H9 (cell line): ENCODE results near the gene CISD3. TPM values are rescaled to one million over a fixed set of nuclear protein-coding genes. Genes with fewer than 3 reads are reported as not detected.
A peak's percentile ranks its signal among the peaks of the same experiment; 100 is the strongest.

Experiments
- DNase-seq: peaks from one replicate; pipeline ENCODE4 v3.0.0-alpha.2; 2017
- H2AFZ ChIP-seq: one replicate; pipeline ENCODE4 v1.6.1; 2013; ENCODE audit warnings: mild to moderate bottlenecking, low read length, control low read depth, moderate library complexity
- H2AK5ac ChIP-seq: 2 replicates; pipeline ENCODE4 v1.6.1; 2013; ENCODE audit warnings: low read length, control low read depth, mixed read lengths; ENCODE audit not compliant: insufficient read length
- H2BK120ac ChIP-seq: one replicate; pipeline ENCODE4 v1.6.1; 2013; ENCODE audit warnings: low read depth, mild to moderate bottlenecking, low read length, control low read depth, inconsistent platforms; ENCODE audit not compliant: poor library complexity, severe bottlenecking
- H2BK12ac ChIP-seq: 2 replicates; pipeline ENCODE4 v1.6.1; 2013; ENCODE audit warnings: low read length, control low read depth, mixed read lengths, low read depth; ENCODE audit not compliant: insufficient read length
- H2BK15ac ChIP-seq: 2 replicates; pipeline ENCODE4 v1.6.1; 2013; ENCODE audit warnings: low read depth, low read length, control low read depth
- H2BK20ac ChIP-seq: one replicate; pipeline ENCODE4 v1.6.1; 2013; ENCODE audit warnings: low read depth, mild to moderate bottlenecking, low read length, control low read depth, inconsistent platforms; ENCODE audit not compliant: poor library complexity, severe bottlenecking
- H2BK5ac ChIP-seq: 2 replicates; pipeline ENCODE4 v1.6.1; 2013; ENCODE audit warnings: low read length, control low read depth, mixed read lengths; ENCODE audit not compliant: insufficient read length
- H3K14ac ChIP-seq: 2 replicates; pipeline ENCODE4 v1.6.1; 2013; ENCODE audit warnings: low read length, control low read depth; ENCODE audit not compliant: insufficient read depth
- H3K18ac ChIP-seq: 2 replicates; pipeline ENCODE4 v1.6.1; 2013; ENCODE audit warnings: low read depth, mild to moderate bottlenecking, mixed read lengths, low read length, control low read depth; ENCODE audit not compliant: insufficient read length
- H3K23ac ChIP-seq: 2 replicates; pipeline ENCODE4 v1.6.1; 2013; ENCODE audit warnings: low read length, control low read depth, mixed read lengths, low read depth; ENCODE audit not compliant: insufficient read length
- H3K23me2 ChIP-seq: 2 replicates; pipeline ENCODE4 v1.6.1; 2013; ENCODE audit warnings: low read depth, mild to moderate bottlenecking, mixed read lengths, low read length, control low read depth; ENCODE audit not compliant: insufficient read length, poor library complexity, severe bottlenecking
- H3K27ac ChIP-seq: 2 replicates; pipeline ENCODE4 v1.5.1; 2013; ENCODE audit warnings: low read length, control low read depth, mixed read lengths, low read depth; ENCODE audit not compliant: insufficient read length
- H3K27me3 ChIP-seq: 2 replicates; pipeline ENCODE4 v1.6.1; 2013; ENCODE audit warnings: low read length, control low read depth, inconsistent platforms; ENCODE audit not compliant: insufficient read depth
- H3K4ac ChIP-seq: 2 replicates; pipeline ENCODE4 v1.6.1; 2013; ENCODE audit warnings: low read depth, mild to moderate bottlenecking, control low read depth, inconsistent platforms, low read length, moderate library complexity
- H3K4me1 ChIP-seq: 2 replicates; pipeline ENCODE4 v1.6.1; 2013; ENCODE audit warnings: low read length, control low read depth, inconsistent platforms; ENCODE audit not compliant: insufficient read depth
- H3K4me2 ChIP-seq: 2 replicates; pipeline ENCODE4 v1.6.1; 2013; ENCODE audit warnings: low read length, control low read depth, mixed read lengths; ENCODE audit not compliant: insufficient read length, insufficient read depth
- H3K56ac ChIP-seq: 2 replicates; pipeline ENCODE4 v1.6.1; 2013; ENCODE audit warnings: low read depth, mild to moderate bottlenecking, mixed read lengths, low read length, control low read depth; ENCODE audit not compliant: insufficient read length
- H3K79me1 ChIP-seq: 2 replicates; pipeline ENCODE4 v1.6.1; 2013; ENCODE audit warnings: low read depth, mild to moderate bottlenecking, moderate library complexity, low read length, control low read depth, inconsistent platforms; ENCODE audit not compliant: insufficient read depth, poor library complexity, severe bottlenecking
- H3K79me2 ChIP-seq: 2 replicates; pipeline ENCODE4 v1.6.1; 2013; ENCODE audit warnings: low read length, control low read depth, inconsistent platforms; ENCODE audit not compliant: insufficient read depth
- H3K9ac ChIP-seq: 2 replicates; pipeline ENCODE4 v1.6.1; 2013; ENCODE audit warnings: low read length, control low read depth, mixed read lengths; ENCODE audit not compliant: insufficient read length; ENCODE audit errors: extremely low read depth
- H3K9me3 ChIP-seq: one replicate; pipeline ENCODE4 v1.6.1; 2013; ENCODE audit warnings: low read depth, low read length, inconsistent platforms; ENCODE audit not compliant: control insufficient read depth
- H3T11ph ChIP-seq: one replicate; pipeline ENCODE4 v1.6.1; 2013; ENCODE audit warnings: mild to moderate bottlenecking, low read length, control low read depth, inconsistent platforms
- H4K20me1 ChIP-seq: one replicate; pipeline ENCODE4 v1.6.1; 2013; ENCODE audit not compliant: control insufficient read depth, insufficient read length, insufficient read depth
- H4K5ac ChIP-seq: 2 replicates; pipeline ENCODE4 v1.6.1; 2013; ENCODE audit warnings: low read depth, mild to moderate bottlenecking, mixed read lengths, low read length, control low read depth; ENCODE audit not compliant: insufficient read length
- H4K8ac ChIP-seq: replicated peaks from 2 replicates; pipeline ENCODE4 v1.6.1; 2013; ENCODE audit warnings: low read length, control low read depth, mixed read lengths, low read depth; ENCODE audit not compliant: insufficient read length
- H4K91ac ChIP-seq: 2 replicates; pipeline ENCODE4 v1.6.1; 2013; ENCODE audit warnings: low read depth, mild to moderate bottlenecking, moderate library complexity, mixed read lengths, low read length, control low read depth; ENCODE audit not compliant: insufficient read length
- H3K27ac Mint-ChIP-seq, 3 experiments: 2 replicates in 2 of 3; 3 replicates in 1 of 3; pipeline ENCODE4 v1.8.0; 2020 to 2021; ENCODE audit warnings: mixed read lengths in 3 of 3, mild to moderate bottlenecking in 1 of 3, moderate library complexity in 1 of 3
- H3K27me3 Mint-ChIP-seq: 2 replicates; pipeline ENCODE4 v1.8.0; 2021; ENCODE audit warnings: low read depth, mild to moderate bottlenecking, moderate library complexity, mixed read lengths
- H3K36me3 Mint-ChIP-seq, 3 experiments: 2 replicates in 2 of 3; 3 replicates in 1 of 3; pipeline ENCODE4 v1.8.0; 2020 to 2021; ENCODE audit warnings: low read depth in 3 of 3, mixed read lengths in 3 of 3; ENCODE audit not compliant: insufficient read depth in 1 of 3
- H3K4me1 Mint-ChIP-seq, 2 experiments: 2 replicates each; pipeline ENCODE4 v1.8.0; 2020; ENCODE audit warnings: mixed read lengths in 2 of 2
- H3K4me3 Mint-ChIP-seq, 2 experiments: 2 replicates in 1 of 2; 3 replicates in 1 of 2; pipeline ENCODE4 v1.8.0; 2020 to 2021; ENCODE audit warnings: mild to moderate bottlenecking in 2 of 2, mixed read lengths in 2 of 2, moderate library complexity in 1 of 2
- H3K9me3 Mint-ChIP-seq, 2 experiments: 2 replicates in 1 of 2; 3 replicates in 1 of 2; pipeline ENCODE4 v1.8.0; 2020; ENCODE audit warnings: mild to moderate bottlenecking in 2 of 2, mixed read lengths in 2 of 2, moderate library complexity in 1 of 2
- WGBS: extraction: QIAGEN DNeasy Blood & Tissue Kit; methylation state at CpG from one replicate; pipeline ENCODE4 v1.1.7; 2013; ENCODE audit warnings: missing lambda C conversion rate, low lambda C conversion rate, mixed read lengths; ENCODE audit not compliant: insufficient read length; ENCODE audit errors: extremely low coverage; 5-methylcytosine and 5-hydroxymethylcytosine counted together
- total RNA-seq: library from RNA; stranded (reverse); gene quantifications from 2 replicates; pipeline ENCODE4 v1.2.1, GENCODE V29; 2021
- TF ChIP-seq, protein P1 (sequence below): fragments of 200-600 bp; sonication (generic); conservative IDR thresholded peaks from 3 replicates; pipeline ENCODE4 v1.8.0; 2021; ENCODE audit warnings: antibody characterized with exemption, mild to moderate bottlenecking

CISD3 gene
- total RNA-seq, 1 experiment from 2014 or later = 10.7 TPM

DNA sequence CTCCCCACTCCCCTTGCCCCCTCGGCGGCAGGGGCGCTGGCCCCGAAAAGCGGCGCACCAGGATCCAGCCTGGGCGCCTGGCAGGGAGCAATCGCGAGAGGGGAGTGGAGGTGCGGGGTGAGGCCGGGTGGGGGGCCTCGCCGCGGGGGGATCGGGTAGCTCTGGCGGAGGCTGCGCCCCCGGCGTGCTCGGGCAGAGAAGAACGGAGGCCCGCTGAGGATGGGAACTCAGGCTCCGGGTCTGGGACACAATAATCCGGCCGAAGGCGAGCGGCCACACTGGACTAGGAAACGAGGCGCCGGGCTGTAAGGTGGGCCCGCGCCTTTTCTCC is 18.7 kb downstream of the CISD3 start:
- Histone ChIP-seq H4K91ac (no peak overlapping the region), H3K27ac (no peak overlapping the region), H3K56ac (no peak overlapping the region), H3T11ph (no peak overlapping the region), H3K4me1 (peaks cover 5% of the 10 kb centered on the region; the same call in 1 of the 2 replicates), H3K79me1 (no peaks in the 10 kb centered on the region), H3K4me2 (peak overlapping the region; percentile 98), H4K20me1 (no peaks in the 10 kb centered on the region), H3K4ac (no peak overlapping the region), H2BK20ac (no peak overlapping the region), H3K23ac (no peak overlapping the region), H3K9ac (peak overlapping the region; percentile 33), H4K5ac (no peak overlapping the region), H2BK5ac (no peak overlapping the region), H2BK12ac (no peak overlapping the region), H2BK15ac (no peak overlapping the region), H2BK120ac (no peak overlapping the region), H2AFZ (no peak overlapping the region), H3K14ac (no peak overlapping the region; the same call in 1 of the 2 replicates), H3K23me2 (peaks cover 39% of the 10 kb centered on the region), H2AK5ac (no peak overlapping the region), H3K9me3 (no peaks in the 10 kb centered on the region), H4K8ac (no peak overlapping the region), H3K27me3 (no peaks in the 10 kb centered on the region), H3K18ac (no peak overlapping the region), H3K79me2 (peaks cover 29% of the 10 kb centered on the region)
- WGBS = no CpG with 5 or more reads among the region's 32 CpGs
- Mint-ChIP-seq H3K27me3 (peaks cover 11% of the 10 kb centered on the region), H3K9me3 (peaks cover 0 to 3% of the 10 kb centered on the region in 2 experiments; a peak in 2 of 5 replicates), H3K27ac (no peak overlapping the region), H3K4me1 (peaks cover 43 to 49% of the 10 kb centered on the region in 2 experiments), H3K36me3 (peaks cover 4 to 18% (median 9%) of the 10 kb centered on the region in 3 experiments; a peak in 6 of 7 replicates), H3K4me3 (peak overlapping the region; percentile 97)
- DNase-seq = no peak
- TF ChIP-seq, protein P1, sequence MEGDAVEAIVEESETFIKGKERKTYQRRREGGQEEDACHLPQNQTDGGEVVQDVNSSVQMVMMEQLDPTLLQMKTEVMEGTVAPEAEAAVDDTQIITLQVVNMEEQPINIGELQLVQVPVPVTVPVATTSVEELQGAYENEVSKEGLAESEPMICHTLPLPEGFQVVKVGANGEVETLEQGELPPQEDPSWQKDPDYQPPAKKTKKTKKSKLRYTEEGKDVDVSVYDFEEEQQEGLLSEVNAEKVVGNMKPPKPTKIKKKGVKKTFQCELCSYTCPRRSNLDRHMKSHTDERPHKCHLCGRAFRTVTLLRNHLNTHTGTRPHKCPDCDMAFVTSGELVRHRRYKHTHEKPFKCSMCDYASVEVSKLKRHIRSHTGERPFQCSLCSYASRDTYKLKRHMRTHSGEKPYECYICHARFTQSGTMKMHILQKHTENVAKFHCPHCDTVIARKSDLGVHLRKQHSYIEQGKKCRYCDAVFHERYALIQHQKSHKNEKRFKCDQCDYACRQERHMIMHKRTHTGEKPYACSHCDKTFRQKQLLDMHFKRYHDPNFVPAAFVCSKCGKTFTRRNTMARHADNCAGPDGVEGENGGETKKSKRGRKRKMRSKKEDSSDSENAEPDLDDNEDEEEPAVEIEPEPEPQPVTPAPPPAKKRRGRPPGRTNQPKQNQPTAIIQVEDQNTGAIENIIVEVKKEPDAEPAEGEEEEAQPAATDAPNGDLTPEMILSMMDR = no peak
